ENCODE data around the gene STPG1.

The STPG1 gene

DNA sequence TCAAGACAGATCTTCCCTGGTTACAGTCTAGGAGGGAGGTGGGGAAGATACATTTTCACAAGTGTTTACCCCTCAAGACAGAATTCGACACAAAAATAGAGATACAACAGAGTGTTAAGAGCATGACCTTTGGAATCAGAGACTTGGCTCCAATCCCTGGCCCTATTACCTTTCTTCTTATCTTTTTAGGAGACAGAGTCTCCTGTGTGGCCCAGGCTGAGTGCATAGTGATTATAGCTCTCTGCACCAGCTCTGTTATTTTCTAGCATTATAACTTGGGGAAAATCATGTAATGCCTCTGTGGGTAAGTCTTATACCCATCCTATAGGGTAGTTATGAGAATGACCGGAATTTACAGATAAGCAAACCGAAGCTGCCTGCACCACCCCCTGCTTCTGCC lies 11.9 kb upstream of the STPG1 start:
- TF ChIP-seq POLR2AphosphoS5 (IDR thresholded peaks at IDR 0.05; ENCODE audit: low read depth, low read length) (no peak), POLR2A (IDR thresholded peaks at IDR 0.05; ENCODE audit: low read depth, low read length) (no peak), TAF1 (IDR thresholded peaks at IDR 0.05; ENCODE audit: borderline replicate concordance, low read depth, low read length) (no peak)
- DNase-seq (ENCODE audit: insufficient read length) (no peak), FAIRE-seq (no peak)

GRCh38 chr1:24424990-24425389 lies 11.4 kb upstream of the STPG1 start:
- DNase-seq (ENCODE audit: insufficient read length) (no peak), FAIRE-seq (no peak)
- TF ChIP-seq TAF1 (IDR thresholded peaks at IDR 0.05; ENCODE audit: borderline replicate concordance, low read depth, low read length) (no peak), POLR2AphosphoS5 (IDR thresholded peaks at IDR 0.05; ENCODE audit: low read depth, low read length) (no peak), POLR2A (IDR thresholded peaks at IDR 0.05; ENCODE audit: low read depth, low read length) (no peak)

GRCh38 chr1:24424207-24424606 lies 10.6 kb upstream of the STPG1 start:
- TF ChIP-seq POLR2A (IDR thresholded peaks at IDR 0.05; ENCODE audit: low read depth, low read length) (no peak), POLR2AphosphoS5 (IDR thresholded peaks at IDR 0.05; ENCODE audit: low read depth, low read length) (no peak), TAF1 (IDR thresholded peaks at IDR 0.05; ENCODE audit: borderline replicate concordance, low read depth, low read length) (no peak)
- DNase-seq (ENCODE audit: insufficient read length): no peak
- FAIRE-seq: no peak

DNA sequence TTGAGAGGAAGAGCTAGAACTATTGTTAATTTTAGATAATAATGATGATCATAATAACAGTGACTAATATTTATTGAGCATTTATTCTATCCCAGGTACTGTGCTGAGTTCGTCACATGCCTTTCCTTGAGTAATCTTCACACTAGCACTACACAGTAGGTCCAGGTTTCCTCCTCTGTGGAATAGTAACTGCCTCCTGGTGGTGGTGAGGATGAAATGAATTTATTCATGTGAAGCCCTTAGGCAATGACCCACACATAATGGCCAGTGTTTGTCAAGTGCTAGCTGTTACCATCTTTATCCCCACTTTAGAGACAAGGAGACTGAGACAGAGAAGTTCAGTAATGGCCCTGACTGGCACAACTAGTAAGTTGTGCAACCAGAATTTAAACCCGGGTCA lies 7.9 kb upstream of the STPG1 start:
- FAIRE-seq (no peak), DNase-seq (ENCODE audit: insufficient read length) (no peak)
- TF ChIP-seq POLR2AphosphoS5 (IDR thresholded peaks at IDR 0.05; ENCODE audit: low read depth, low read length) (no peak), TAF1 (IDR thresholded peaks at IDR 0.05; ENCODE audit: borderline replicate concordance, low read depth, low read length) (no peak), POLR2A (IDR thresholded peaks at IDR 0.05; ENCODE audit: low read depth, low read length) (no peak)

DNA sequence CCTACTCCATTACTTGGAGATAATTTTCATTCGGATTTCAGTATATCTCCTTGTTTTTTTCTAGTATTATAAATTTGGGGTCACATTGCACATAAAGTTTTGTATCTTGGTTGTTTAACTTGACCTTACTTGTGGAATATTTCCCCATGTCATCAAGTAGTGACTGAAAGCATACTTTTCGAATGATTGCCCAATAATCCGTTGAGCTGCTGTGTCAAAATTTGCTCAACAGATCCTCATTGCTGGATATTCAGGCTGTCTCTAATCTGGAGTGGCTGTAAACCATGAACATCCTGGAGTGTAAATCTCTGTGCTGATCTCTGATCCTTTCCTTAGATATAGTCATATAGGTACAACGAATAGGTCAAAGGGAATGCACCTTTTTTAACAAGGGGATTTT lies 7.0 kb upstream of the STPG1 start:
- FAIRE-seq (no peak), DNase-seq (ENCODE audit: insufficient read length) (no peak)
- TF ChIP-seq POLR2AphosphoS5 (IDR thresholded peaks at IDR 0.05; ENCODE audit: low read depth, low read length) (no peak), TAF1 (IDR thresholded peaks at IDR 0.05; ENCODE audit: borderline replicate concordance, low read depth, low read length) (no peak), POLR2A (IDR thresholded peaks at IDR 0.05; ENCODE audit: low read depth, low read length) (no peak)

DNA sequence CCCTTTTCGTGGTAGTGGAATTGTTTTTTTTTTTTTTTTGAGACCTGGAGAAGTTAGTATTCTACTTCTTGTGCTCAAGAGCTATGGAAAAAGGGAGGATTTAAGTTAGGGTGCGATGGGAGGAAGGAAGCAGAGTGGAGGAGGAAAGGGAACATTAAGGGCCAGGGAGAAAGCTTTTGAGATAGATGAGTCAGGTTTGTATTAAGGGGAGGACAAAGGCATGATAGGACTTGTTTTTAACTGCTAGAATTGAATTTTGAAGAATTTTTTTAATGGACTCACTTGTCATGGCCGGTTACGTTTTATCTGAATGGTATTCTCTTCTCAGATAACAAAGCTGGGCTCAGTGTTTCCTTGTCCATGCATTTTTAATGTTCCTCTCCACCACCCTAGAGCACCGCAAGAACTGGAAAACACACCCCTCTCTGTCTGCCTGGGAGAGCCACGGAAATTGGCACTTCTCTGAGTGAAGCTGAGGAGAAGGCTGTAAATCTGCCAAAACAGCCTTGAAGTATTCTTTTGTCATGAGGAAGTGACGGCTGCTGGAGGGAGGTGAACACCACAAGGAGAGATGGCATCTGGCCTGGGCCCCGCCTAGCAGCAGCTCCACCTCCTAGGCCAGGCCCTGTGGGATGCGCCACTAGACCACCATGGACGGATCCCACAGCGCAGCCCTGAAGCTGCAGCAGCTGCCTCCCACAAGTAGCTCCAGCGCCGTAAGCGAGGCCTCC lies 5.5 kb upstream of the STPG1 start:
- no peak for DNase-seq (ENCODE audit: insufficient read length)
- TF ChIP-seq POLR2AphosphoS5 (IDR thresholded peaks at IDR 0.05; ENCODE audit: low read depth, low read length) (no peak), POLR2A (IDR thresholded peaks at IDR 0.05; ENCODE audit: low read depth, low read length) (no peak), TAF1 (IDR thresholded peaks at IDR 0.05; ENCODE audit: borderline replicate concordance, low read depth, low read length) (no peak)
- no peak for FAIRE-seq

DNA sequence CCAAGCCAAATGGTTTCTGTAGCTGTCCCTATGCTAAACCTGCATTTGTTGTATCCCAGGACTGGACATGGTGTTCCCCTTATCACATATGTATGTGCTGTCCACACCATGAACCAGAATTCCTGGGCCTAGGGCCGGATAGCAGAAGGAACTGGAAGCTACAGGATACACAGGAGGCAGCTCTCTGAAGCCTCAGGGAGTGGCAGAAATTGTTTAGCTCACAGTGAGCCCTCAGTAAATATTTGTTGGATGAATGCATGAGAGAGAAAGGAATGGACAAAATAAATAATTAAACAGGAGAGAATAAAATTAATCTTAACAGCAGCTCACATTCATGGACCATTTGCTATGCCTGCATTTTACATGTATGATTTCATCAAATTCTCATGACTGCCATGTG lies 4.1 kb upstream of the STPG1 start:
- no peak for DNase-seq (ENCODE audit: insufficient read length)
- FAIRE-seq: no peak
- TF ChIP-seq TAF1 (IDR thresholded peaks at IDR 0.05; ENCODE audit: borderline replicate concordance, low read depth, low read length) (no peak), POLR2A (IDR thresholded peaks at IDR 0.05; ENCODE audit: low read depth, low read length) (no peak), POLR2AphosphoS5 (IDR thresholded peaks at IDR 0.05; ENCODE audit: low read depth, low read length) (no peak)

- no peak for DNase-seq (ENCODE audit: insufficient read length)
- TF ChIP-seq POLR2A (IDR thresholded peaks at IDR 0.05; ENCODE audit: low read depth, low read length) (no peak), POLR2AphosphoS5 (IDR thresholded peaks at IDR 0.05; ENCODE audit: low read depth, low read length) (no peak), TAF1 (IDR thresholded peaks at IDR 0.05; ENCODE audit: borderline replicate concordance, low read depth, low read length) (no peak)
- peak; percentile 76 for FAIRE-seq
Observed at GRCh38 chr1:24416666-24417391, 3.2 kb upstream of the STPG1 start.

- TF ChIP-seq POLR2AphosphoS5 (IDR thresholded peaks at IDR 0.05; ENCODE audit: low read depth, low read length): no peak
- no peak for TF ChIP-seq TAF1 (IDR thresholded peaks at IDR 0.05; ENCODE audit: borderline replicate concordance, low read depth, low read length)
- TF ChIP-seq POLR2A (IDR thresholded peaks at IDR 0.05; ENCODE audit: low read depth, low read length): no peak
- DNase-seq (ENCODE audit: insufficient read length) (no peak), FAIRE-seq (peak; percentile 62)
Observed at GRCh38 chr1:24415910-24416665, 2.5 kb upstream of the STPG1 start.

GRCh38 chr1:24415334-24415909 lies 1.8 kb upstream of the STPG1 start, which contains the start of gene NIPAL3:
Gene NIPAL3, plus strand, starts transcription at chr1:24415802. Its CDS starts 3,746 bp downstream, at chr1:24419548.
- no peak for TF ChIP-seq POLR2A (IDR thresholded peaks at IDR 0.05; ENCODE audit: low read depth, low read length)
- DNase-seq (ENCODE audit: insufficient read length) (peak; percentile 88), FAIRE-seq (peak; percentile 96)

DNA sequence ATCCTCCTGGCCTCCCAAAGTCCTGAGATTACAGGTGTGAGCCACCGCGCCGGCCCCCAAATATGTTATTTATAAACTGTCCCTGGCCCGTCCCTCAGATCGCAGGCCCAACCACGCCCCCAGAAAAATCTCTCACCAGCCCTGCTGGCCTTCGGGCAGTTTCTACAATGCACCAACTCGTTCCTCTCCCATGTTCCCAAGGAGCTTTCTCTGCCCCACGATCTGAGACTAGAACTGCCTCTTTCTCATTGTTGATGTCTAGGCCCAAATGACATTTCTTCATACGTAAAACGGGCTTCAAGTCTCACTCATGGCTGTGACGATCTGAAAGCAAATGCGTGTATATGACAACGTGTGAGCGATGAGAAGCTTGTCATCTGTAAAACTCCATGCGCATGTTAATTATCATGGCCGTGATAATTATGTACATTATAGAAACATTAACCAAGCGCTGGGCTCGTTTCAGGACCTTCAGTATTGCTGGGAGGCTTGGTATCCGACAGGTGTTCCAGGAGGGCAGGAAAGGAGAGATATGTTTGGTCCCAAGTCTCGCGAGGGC lies 1.3 kb upstream of the STPG1 start:
- FAIRE-seq: no peak
- no peak for DNase-seq (ENCODE audit: insufficient read length)
- no peak for TF ChIP-seq POLR2AphosphoS5 (IDR thresholded peaks at IDR 0.05; ENCODE audit: low read depth, low read length)
- TF ChIP-seq TAF1 (IDR thresholded peaks at IDR 0.05; ENCODE audit: borderline replicate concordance, low read depth, low read length): no peak
- no peak for TF ChIP-seq POLR2A (IDR thresholded peaks at IDR 0.05; ENCODE audit: low read depth, low read length)
